ENCODE measurements around the gene LSAMP. TPM values are rescaled to one million over a fixed set of nuclear protein-coding genes. Genes with fewer than 3 reads are reported as not detected.

LSAMP gene
- total RNA-seq, 1 experiment from 2014 or later, result 0.15 TPM

DNA sequence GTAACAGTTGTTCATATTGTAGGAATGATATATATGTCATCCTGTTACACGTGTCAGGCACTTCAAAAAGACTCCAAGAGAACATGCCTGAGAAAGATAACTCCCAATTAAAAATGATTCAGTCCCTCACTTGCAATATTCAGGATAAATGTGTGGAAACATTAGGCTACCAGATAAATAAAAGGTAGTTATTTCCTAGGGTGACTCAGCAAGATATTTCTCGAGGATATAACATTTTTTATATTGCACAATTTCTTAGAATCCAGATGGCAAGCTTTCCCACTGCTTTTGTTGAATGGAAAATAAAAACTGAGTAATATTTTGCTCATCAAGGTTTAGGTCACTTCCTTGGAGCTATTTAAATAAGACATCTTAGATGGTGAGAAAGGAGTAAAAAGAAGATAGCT is 640.6 kb downstream of the LSAMP start:
- peaks cover 19% of the 10 kb centered on the region for H3K79me2 ChIP-seq (ENCODE audit: low read length)
- H3F3A ChIP-seq (ENCODE audit: low read length, unreplicated experiment), result peaks cover 7% of the 10 kb centered on the region
- DNase-seq (peak; percentile 96), ATAC-seq (peak; percentile 62)
- peaks cover 63% of the 10 kb centered on the region for H3K4me1 ChIP-seq (ENCODE audit: insufficient read depth, low read length)
- H3K4me2 ChIP-seq (ENCODE audit: low read length), result peak overlapping the region; percentile 74
- H3K36me3 ChIP-seq (ENCODE audit: low read depth, low read length), result 0 out of 2 replicates have a peak, but pooled peaks cover 6% of the 10 kb centered on the region
- H4K20me1 ChIP-seq (ENCODE audit: low read length), result no peaks in the 10 kb centered on the region
- ChIA-PET POLR2A (ENCODE audit: unreplicated experiment) (interaction anchor here (0.9 to 1.6 kb wide), 3 partner anchors 14 to 21 kb away, joined by 3 to 20 read pairs (median 13); no protein-coding TSS in a partner anchor), CTCF (interaction anchor here (0.7 to 1.3 kb wide), 3 partner anchors 10 to 21 kb away, joined by 3 to 17 read pairs (median 7); no protein-coding TSS in a partner anchor)
- intact Hi-C loops (cut with micrococcal nuclease), result loop anchor here (1.0 to 5.0 kb wide), 3 partner anchors 15 to 657 kb away; partner anchors contain the start of gene ZBTB20
- H2AFZ ChIP-seq (ENCODE audit: low read length), result 0 out of 2 replicates have a peak overlapping the region, but pooled peaks have one; percentile 19
- no peaks in the 10 kb centered on the region for H3K9me2 ChIP-seq (replicated peaks; ENCODE audit: low read length)
- H3K9ac ChIP-seq (ENCODE audit: low read length), result peak overlapping the region; percentile 86
- TF ChIP-seq EZH2 (IDR thresholded peaks at IDR 0.05; ENCODE audit: low read length, unreplicated experiment), result no peak
- TF ChIP-seq EZH2phosphoT487 (IDR thresholded peaks at IDR 0.05; ENCODE audit: borderline replicate concordance, low read length), result no peak
- TF ChIP-seq, protein P1, sequence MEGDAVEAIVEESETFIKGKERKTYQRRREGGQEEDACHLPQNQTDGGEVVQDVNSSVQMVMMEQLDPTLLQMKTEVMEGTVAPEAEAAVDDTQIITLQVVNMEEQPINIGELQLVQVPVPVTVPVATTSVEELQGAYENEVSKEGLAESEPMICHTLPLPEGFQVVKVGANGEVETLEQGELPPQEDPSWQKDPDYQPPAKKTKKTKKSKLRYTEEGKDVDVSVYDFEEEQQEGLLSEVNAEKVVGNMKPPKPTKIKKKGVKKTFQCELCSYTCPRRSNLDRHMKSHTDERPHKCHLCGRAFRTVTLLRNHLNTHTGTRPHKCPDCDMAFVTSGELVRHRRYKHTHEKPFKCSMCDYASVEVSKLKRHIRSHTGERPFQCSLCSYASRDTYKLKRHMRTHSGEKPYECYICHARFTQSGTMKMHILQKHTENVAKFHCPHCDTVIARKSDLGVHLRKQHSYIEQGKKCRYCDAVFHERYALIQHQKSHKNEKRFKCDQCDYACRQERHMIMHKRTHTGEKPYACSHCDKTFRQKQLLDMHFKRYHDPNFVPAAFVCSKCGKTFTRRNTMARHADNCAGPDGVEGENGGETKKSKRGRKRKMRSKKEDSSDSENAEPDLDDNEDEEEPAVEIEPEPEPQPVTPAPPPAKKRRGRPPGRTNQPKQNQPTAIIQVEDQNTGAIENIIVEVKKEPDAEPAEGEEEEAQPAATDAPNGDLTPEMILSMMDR (conservative IDR thresholded peaks at IDR 0.05; ENCODE audit: low read depth, low read length), result no peak
- no peaks in the 10 kb centered on the region for H3K27me3 ChIP-seq (ENCODE audit: low read length)
- no peaks in the 10 kb centered on the region for H3K9me3 ChIP-seq (ENCODE audit: low read length)
- peak overlapping the region; percentile 98 for H3K27ac ChIP-seq (ENCODE audit: low read length)
- peak overlapping the region; percentile 31; the same call in 1 of the 2 replicates for H3K4me3 ChIP-seq (ENCODE audit: low read length)
- BruUV-seq (replicated peaks), result no TSS peak

DNA sequence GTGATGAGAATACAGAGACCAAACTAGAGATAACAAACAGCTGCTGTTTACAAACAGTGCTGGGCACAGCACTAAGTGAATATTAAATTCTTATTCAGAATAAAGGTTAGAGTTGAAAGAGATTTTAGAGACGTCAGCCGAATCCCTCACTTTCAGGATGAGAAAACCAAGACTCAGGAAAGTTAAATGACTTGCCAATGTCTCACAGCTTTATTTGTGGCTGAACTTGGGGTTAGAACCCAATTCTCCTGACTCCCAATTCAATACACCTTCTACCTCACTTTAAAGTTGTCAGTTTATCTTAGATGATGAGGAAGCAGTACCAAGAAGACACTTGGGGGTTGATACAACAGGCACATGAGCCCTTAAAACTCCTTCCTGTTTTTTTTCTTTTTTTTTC is 641.1 kb downstream of the LSAMP start:
- Histone ChIP-seq H3K9ac (ENCODE audit: low read length) (peak overlapping the region; percentile 81), H3K27ac (ENCODE audit: low read length) (peak overlapping the region; percentile 98), H3K4me3 (ENCODE audit: low read length) (peak overlapping the region; percentile 16; the same call in 1 of the 2 replicates), H3K36me3 (ENCODE audit: low read depth, low read length) (0 out of 2 replicates have a peak, but pooled peaks cover 6% of the 10 kb centered on the region), H3K4me2 (ENCODE audit: low read length) (peak overlapping the region; percentile 60), H3K4me1 (ENCODE audit: insufficient read depth, low read length) (peaks cover 68% of the 10 kb centered on the region), H3K27me3 (ENCODE audit: low read length) (no peaks in the 10 kb centered on the region), H3K79me2 (ENCODE audit: low read length) (peaks cover 19% of the 10 kb centered on the region), H2AFZ (ENCODE audit: low read length) (no peak overlapping the region), H4K20me1 (ENCODE audit: low read length) (no peaks in the 10 kb centered on the region), H3K9me3 (ENCODE audit: low read length) (no peaks in the 10 kb centered on the region), H3K9me2 (replicated peaks; ENCODE audit: low read length) (no peaks in the 10 kb centered on the region), H3F3A (ENCODE audit: low read length, unreplicated experiment) (peaks cover 7% of the 10 kb centered on the region)
- TF ChIP-seq, protein P1 (conservative IDR thresholded peaks at IDR 0.05; ENCODE audit: low read depth, low read length), result no peak
- TF ChIP-seq EZH2 (IDR thresholded peaks at IDR 0.05; ENCODE audit: low read length, unreplicated experiment) (no peak), EZH2phosphoT487 (IDR thresholded peaks at IDR 0.05; ENCODE audit: borderline replicate concordance, low read length) (no peak)
- POLR2A ChIA-PET (ENCODE audit: unreplicated experiment), result interaction anchor here (0.6 to 1.6 kb wide), 3 partner anchors 15 to 21 kb away, joined by 5 to 20 read pairs (median 13); no protein-coding TSS in a partner anchor
- BruUV-seq (replicated peaks), result TSS peak; percentile 68
- intact Hi-C loops (cut with micrococcal nuclease), result loop anchor here (1.0 kb wide), 2 partner anchors 15 to 20 kb away; no protein-coding TSS in a partner anchor
- no peak for DNase-seq
- ATAC-seq, result no peak
- CTCF ChIA-PET, result interaction anchor here (0.8 to 1.3 kb wide), 3 partner anchors 11 to 20 kb away, joined by 3 to 17 read pairs (median 7); no protein-coding TSS in a partner anchor

DNA sequence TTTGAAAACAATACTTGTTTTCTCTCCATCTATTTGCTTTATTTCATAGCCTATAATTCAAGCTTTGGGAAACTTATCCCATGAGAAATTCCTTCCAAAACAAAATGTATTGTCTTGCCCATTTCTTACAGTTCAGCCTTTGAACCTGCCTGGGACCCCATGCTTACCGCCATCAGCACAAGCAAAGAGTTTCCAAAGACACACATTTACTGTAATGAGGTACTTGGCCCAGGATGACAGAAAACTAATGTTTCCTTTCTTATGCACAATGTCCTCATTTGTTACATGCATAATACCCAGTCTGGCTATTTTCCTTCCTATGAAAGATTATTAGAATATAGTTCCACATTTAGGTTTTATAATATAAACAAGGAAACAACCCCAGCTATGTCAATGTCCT is 641.6 kb downstream of the LSAMP start:
- Histone ChIP-seq H3K27ac (ENCODE audit: low read length) (peak overlapping the region; percentile 98), H3K79me2 (ENCODE audit: low read length) (peaks cover 19% of the 10 kb centered on the region), H3F3A (ENCODE audit: low read length, unreplicated experiment) (peaks cover 7% of the 10 kb centered on the region), H3K27me3 (ENCODE audit: low read length) (no peaks in the 10 kb centered on the region), H3K4me1 (ENCODE audit: insufficient read depth, low read length) (peaks cover 72% of the 10 kb centered on the region), H3K9me2 (replicated peaks; ENCODE audit: low read length) (no peaks in the 10 kb centered on the region), H3K36me3 (ENCODE audit: low read depth, low read length) (0 out of 2 replicates have a peak, but pooled peaks cover 6% of the 10 kb centered on the region), H2AFZ (ENCODE audit: low read length) (no peak overlapping the region), H4K20me1 (ENCODE audit: low read length) (no peaks in the 10 kb centered on the region), H3K4me2 (ENCODE audit: low read length) (peak overlapping the region; percentile 60), H3K4me3 (ENCODE audit: low read length) (no peak overlapping the region), H3K9me3 (ENCODE audit: low read length) (no peaks in the 10 kb centered on the region), H3K9ac (ENCODE audit: low read length) (peak overlapping the region; percentile 81)
- CTCF ChIA-PET, result interaction anchor here (0.8 kb wide), 1 partner anchor 19 kb away, joined by 3 read pairs; no protein-coding TSS in a partner anchor
- ATAC-seq (no peak), DNase-seq (no peak)
- no peak for TF ChIP-seq EZH2 (IDR thresholded peaks at IDR 0.05; ENCODE audit: low read length, unreplicated experiment)
- TF ChIP-seq, protein P1 (conservative IDR thresholded peaks at IDR 0.05; ENCODE audit: low read depth, low read length), result no peak
- TF ChIP-seq EZH2phosphoT487 (IDR thresholded peaks at IDR 0.05; ENCODE audit: borderline replicate concordance, low read length), result no peak
- BruUV-seq (replicated peaks), result no TSS peak
- POLR2A ChIA-PET (ENCODE audit: unreplicated experiment), result interaction anchor here (0.6 kb wide), 1 partner anchor 21 kb away, joined by 5 read pairs; no protein-coding TSS in a partner anchor
- intact Hi-C loops (cut with micrococcal nuclease), result loop anchor here (1.0 kb wide), 2 partner anchors 14 to 19 kb away; no protein-coding TSS in a partner anchor

Measured in PC-3 (cell line).